ENCODE measurements around the gene ATF6B.

DNA sequence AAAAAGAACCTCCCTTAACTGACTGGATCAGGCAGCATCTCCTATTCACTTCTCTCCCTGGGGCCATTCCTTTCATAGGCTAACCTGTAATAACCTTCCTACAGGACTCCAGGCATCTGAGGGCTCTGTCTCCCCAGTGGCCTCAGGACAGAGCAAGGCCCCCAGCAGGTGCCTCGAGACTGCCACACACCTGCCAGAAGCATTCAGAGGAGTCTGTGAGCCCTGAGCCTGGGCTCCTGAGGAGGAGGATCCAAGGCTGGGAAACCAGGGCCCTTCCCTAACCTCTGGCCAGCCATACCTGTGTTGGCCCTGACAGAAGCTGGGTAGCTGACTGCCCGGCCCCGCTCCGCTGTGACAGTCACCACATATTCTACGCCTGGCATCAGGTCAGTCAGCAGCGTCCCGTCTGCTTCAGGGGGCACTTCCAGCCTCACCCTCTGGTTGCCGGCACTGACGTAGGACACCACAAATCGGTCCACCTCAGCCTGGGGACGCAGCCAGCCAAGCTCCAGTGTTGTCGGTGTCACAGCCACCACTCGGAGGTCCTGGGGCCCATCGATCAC is 39.5 kb downstream of the ATF6B start:
- TF ChIP-seq GATA2 (IDR thresholded peaks at IDR 0.05; ENCODE audit: low read depth, low read length) = no peak
- TF ChIP-seq GATA3 (IDR thresholded peaks at IDR 0.05; ENCODE audit: low read depth, low read length) = no peak
